H9 (cell line): ENCODE results near the gene ARID5A. TPM values are rescaled to one million over a fixed set of nuclear protein-coding genes. Genes with fewer than 3 reads are reported as not detected.

Source experiments
- DNase-seq: peaks from one replicate; pipeline ENCODE4 v3.0.0-alpha.2; 2017
- H2AFZ ChIP-seq: one replicate; pipeline ENCODE4 v1.6.1; 2013; ENCODE audit warnings: mild to moderate bottlenecking, low read length, control low read depth, moderate library complexity
- H2AK5ac ChIP-seq: 2 replicates; pipeline ENCODE4 v1.6.1; 2013; ENCODE audit warnings: low read length, control low read depth, mixed read lengths; ENCODE audit not compliant: insufficient read length
- H2BK120ac ChIP-seq: one replicate; pipeline ENCODE4 v1.6.1; 2013; ENCODE audit warnings: low read depth, mild to moderate bottlenecking, low read length, control low read depth, inconsistent platforms; ENCODE audit not compliant: poor library complexity, severe bottlenecking
- H2BK12ac ChIP-seq: 2 replicates; pipeline ENCODE4 v1.6.1; 2013; ENCODE audit warnings: low read length, control low read depth, mixed read lengths, low read depth; ENCODE audit not compliant: insufficient read length
- H2BK15ac ChIP-seq: 2 replicates; pipeline ENCODE4 v1.6.1; 2013; ENCODE audit warnings: low read depth, low read length, control low read depth
- H2BK20ac ChIP-seq: one replicate; pipeline ENCODE4 v1.6.1; 2013; ENCODE audit warnings: low read depth, mild to moderate bottlenecking, low read length, control low read depth, inconsistent platforms; ENCODE audit not compliant: poor library complexity, severe bottlenecking
- H2BK5ac ChIP-seq: 2 replicates; pipeline ENCODE4 v1.6.1; 2013; ENCODE audit warnings: low read length, control low read depth, mixed read lengths; ENCODE audit not compliant: insufficient read length
- H3K14ac ChIP-seq: 2 replicates; pipeline ENCODE4 v1.6.1; 2013; ENCODE audit warnings: low read length, control low read depth; ENCODE audit not compliant: insufficient read depth
- H3K18ac ChIP-seq: 2 replicates; pipeline ENCODE4 v1.6.1; 2013; ENCODE audit warnings: low read depth, mild to moderate bottlenecking, mixed read lengths, low read length, control low read depth; ENCODE audit not compliant: insufficient read length
- H3K23ac ChIP-seq: 2 replicates; pipeline ENCODE4 v1.6.1; 2013; ENCODE audit warnings: low read length, control low read depth, mixed read lengths, low read depth; ENCODE audit not compliant: insufficient read length
- H3K23me2 ChIP-seq: 2 replicates; pipeline ENCODE4 v1.6.1; 2013; ENCODE audit warnings: low read depth, mild to moderate bottlenecking, mixed read lengths, low read length, control low read depth; ENCODE audit not compliant: insufficient read length, poor library complexity, severe bottlenecking
- H3K27ac ChIP-seq: 2 replicates; pipeline ENCODE4 v1.5.1; 2013; ENCODE audit warnings: low read length, control low read depth, mixed read lengths, low read depth; ENCODE audit not compliant: insufficient read length
- H3K27me3 ChIP-seq: 2 replicates; pipeline ENCODE4 v1.6.1; 2013; ENCODE audit warnings: low read length, control low read depth, inconsistent platforms; ENCODE audit not compliant: insufficient read depth
- H3K4ac ChIP-seq: 2 replicates; pipeline ENCODE4 v1.6.1; 2013; ENCODE audit warnings: low read depth, mild to moderate bottlenecking, control low read depth, inconsistent platforms, low read length, moderate library complexity
- H3K4me1 ChIP-seq: 2 replicates; pipeline ENCODE4 v1.6.1; 2013; ENCODE audit warnings: low read length, control low read depth, inconsistent platforms; ENCODE audit not compliant: insufficient read depth
- H3K4me2 ChIP-seq: 2 replicates; pipeline ENCODE4 v1.6.1; 2013; ENCODE audit warnings: low read length, control low read depth, mixed read lengths; ENCODE audit not compliant: insufficient read length, insufficient read depth
- H3K56ac ChIP-seq: 2 replicates; pipeline ENCODE4 v1.6.1; 2013; ENCODE audit warnings: low read depth, mild to moderate bottlenecking, mixed read lengths, low read length, control low read depth; ENCODE audit not compliant: insufficient read length
- H3K79me1 ChIP-seq: 2 replicates; pipeline ENCODE4 v1.6.1; 2013; ENCODE audit warnings: low read depth, mild to moderate bottlenecking, moderate library complexity, low read length, control low read depth, inconsistent platforms; ENCODE audit not compliant: insufficient read depth, poor library complexity, severe bottlenecking
- H3K79me2 ChIP-seq: 2 replicates; pipeline ENCODE4 v1.6.1; 2013; ENCODE audit warnings: low read length, control low read depth, inconsistent platforms; ENCODE audit not compliant: insufficient read depth
- H3K9ac ChIP-seq: 2 replicates; pipeline ENCODE4 v1.6.1; 2013; ENCODE audit warnings: low read length, control low read depth, mixed read lengths; ENCODE audit not compliant: insufficient read length; ENCODE audit errors: extremely low read depth
- H3K9me3 ChIP-seq: one replicate; pipeline ENCODE4 v1.6.1; 2013; ENCODE audit warnings: low read depth, low read length, inconsistent platforms; ENCODE audit not compliant: control insufficient read depth
- H3T11ph ChIP-seq: one replicate; pipeline ENCODE4 v1.6.1; 2013; ENCODE audit warnings: mild to moderate bottlenecking, low read length, control low read depth, inconsistent platforms
- H4K20me1 ChIP-seq: one replicate; pipeline ENCODE4 v1.6.1; 2013; ENCODE audit not compliant: control insufficient read depth, insufficient read length, insufficient read depth
- H4K5ac ChIP-seq: 2 replicates; pipeline ENCODE4 v1.6.1; 2013; ENCODE audit warnings: low read depth, mild to moderate bottlenecking, mixed read lengths, low read length, control low read depth; ENCODE audit not compliant: insufficient read length
- H4K8ac ChIP-seq: replicated peaks from 2 replicates; pipeline ENCODE4 v1.6.1; 2013; ENCODE audit warnings: low read length, control low read depth, mixed read lengths, low read depth; ENCODE audit not compliant: insufficient read length
- H4K91ac ChIP-seq: 2 replicates; pipeline ENCODE4 v1.6.1; 2013; ENCODE audit warnings: low read depth, mild to moderate bottlenecking, moderate library complexity, mixed read lengths, low read length, control low read depth; ENCODE audit not compliant: insufficient read length
- H3K27ac Mint-ChIP-seq, 3 experiments: 2 replicates in 2 of 3; 3 replicates in 1 of 3; pipeline ENCODE4 v1.8.0; 2020 to 2021; ENCODE audit warnings: mixed read lengths in 3 of 3, mild to moderate bottlenecking in 1 of 3, moderate library complexity in 1 of 3
- H3K27me3 Mint-ChIP-seq: 2 replicates; pipeline ENCODE4 v1.8.0; 2021; ENCODE audit warnings: low read depth, mild to moderate bottlenecking, moderate library complexity, mixed read lengths
- H3K36me3 Mint-ChIP-seq, 3 experiments: 2 replicates in 2 of 3; 3 replicates in 1 of 3; pipeline ENCODE4 v1.8.0; 2020 to 2021; ENCODE audit warnings: low read depth in 3 of 3, mixed read lengths in 3 of 3; ENCODE audit not compliant: insufficient read depth in 1 of 3
- H3K4me1 Mint-ChIP-seq, 2 experiments: 2 replicates each; pipeline ENCODE4 v1.8.0; 2020; ENCODE audit warnings: mixed read lengths in 2 of 2
- H3K4me3 Mint-ChIP-seq, 2 experiments: 2 replicates in 1 of 2; 3 replicates in 1 of 2; pipeline ENCODE4 v1.8.0; 2020 to 2021; ENCODE audit warnings: mild to moderate bottlenecking in 2 of 2, mixed read lengths in 2 of 2, moderate library complexity in 1 of 2
- H3K9me3 Mint-ChIP-seq, 2 experiments: 2 replicates in 1 of 2; 3 replicates in 1 of 2; pipeline ENCODE4 v1.8.0; 2020; ENCODE audit warnings: mild to moderate bottlenecking in 2 of 2, mixed read lengths in 2 of 2, moderate library complexity in 1 of 2
- CTCF ChIP-seq: fragments of 200-600 bp; sonication (generic); conservative IDR thresholded peaks from 3 replicates; pipeline ENCODE4 v1.8.0; 2021; ENCODE audit warnings: antibody characterized with exemption, mild to moderate bottlenecking
- WGBS: extraction: QIAGEN DNeasy Blood & Tissue Kit; methylation state at CpG from one replicate; pipeline ENCODE4 v1.1.7; 2013; ENCODE audit warnings: missing lambda C conversion rate, low lambda C conversion rate, mixed read lengths; ENCODE audit not compliant: insufficient read length; ENCODE audit errors: extremely low coverage; 5-methylcytosine and 5-hydroxymethylcytosine counted together
- total RNA-seq: library from RNA; stranded (reverse); gene quantifications from 2 replicates; pipeline ENCODE4 v1.2.1, GENCODE V29; 2021

The ARID5A gene
- total RNA-seq, 1 experiment from 2014 or later, result 4.5 TPM

- H4K20me1 ChIP-seq, result no peaks in the 10 kb centered on the region
- H2BK12ac ChIP-seq, result no peak overlapping the region
- peaks cover 4 to 5% of the 10 kb centered on the region in 2 experiments; a peak in 3 of 5 replicates for H3K9me3 Mint-ChIP-seq
- no peak overlapping the region for H2BK5ac ChIP-seq
- H4K5ac ChIP-seq, result no peak overlapping the region
- no peaks in the 10 kb centered on the region for H3K79me1 ChIP-seq
- DNase-seq, result no peak
- peaks cover 29 to 39% of the 10 kb centered on the region in 2 experiments for H3K4me1 Mint-ChIP-seq
- no peak overlapping the region for H2BK20ac ChIP-seq
- no CpG with 5 or more reads among the region's 8 CpGs for WGBS
- no peaks in the 10 kb centered on the region for H3K79me2 ChIP-seq
- no peak overlapping the region for H2BK15ac ChIP-seq
- no peak overlapping the region; the same call in 1 of the 2 replicates for H3K14ac ChIP-seq
- H2AK5ac ChIP-seq, result no peak overlapping the region
- no peak overlapping the region for H2BK120ac ChIP-seq
- no peaks in the 10 kb centered on the region for H3K9me3 ChIP-seq
- H3K56ac ChIP-seq, result no peak overlapping the region
- no peak overlapping the region for H3K18ac ChIP-seq
- no peak overlapping the region for H4K8ac ChIP-seq
- H3K27me3 Mint-ChIP-seq, result peaks cover 65% of the 10 kb centered on the region
- no peak overlapping the region for H3T11ph ChIP-seq
- H3K4me3 Mint-ChIP-seq, result no peak overlapping the region
- no peaks in the 10 kb centered on the region; the same call in 1 of the 2 replicates for H3K4me1 ChIP-seq
- H2AFZ ChIP-seq, result no peak overlapping the region
- no peak overlapping the region for H3K4me2 ChIP-seq
- H3K27ac Mint-ChIP-seq, result no peak overlapping the region
- H4K91ac ChIP-seq, result no peak overlapping the region
- peaks cover 12% of the 10 kb centered on the region for H3K23me2 ChIP-seq
- no peak overlapping the region for H3K27ac ChIP-seq
- no peak overlapping the region for H3K23ac ChIP-seq
- peaks cover 10% of the 10 kb centered on the region; the same call in 1 of the 2 replicates for H3K27me3 ChIP-seq
- peaks cover 2 to 10% (median 5%) of the 10 kb centered on the region in 3 experiments; a peak in 6 of 7 replicates for H3K36me3 Mint-ChIP-seq
- H3K9ac ChIP-seq, result no peak overlapping the region
- H3K4ac ChIP-seq, result no peak overlapping the region
- no peak for TF ChIP-seq CTCF
These were observed 5.9 kb downstream of the ARID5A start for GRCh38 chr2:96542357-96542977.
